ENCODE measurements around the gene SCIN.
A peak's percentile ranks its signal among the peaks of the same experiment; 100 is the strongest.
"Not testable (repeated sequence)": the region's sequence is repeated elsewhere in the genome, so short reads cannot be mapped to it uniquely, and the experiment has no call there.

Gene SCIN

GRCh38 chr7:12650080-12650479 is 79.6 kb downstream of the SCIN start:
- DNase-seq: no peak

GRCh38 chr7:12653110-12653509 is 82.6 kb downstream of the SCIN start:
- DNase-seq: no peak

DNA sequence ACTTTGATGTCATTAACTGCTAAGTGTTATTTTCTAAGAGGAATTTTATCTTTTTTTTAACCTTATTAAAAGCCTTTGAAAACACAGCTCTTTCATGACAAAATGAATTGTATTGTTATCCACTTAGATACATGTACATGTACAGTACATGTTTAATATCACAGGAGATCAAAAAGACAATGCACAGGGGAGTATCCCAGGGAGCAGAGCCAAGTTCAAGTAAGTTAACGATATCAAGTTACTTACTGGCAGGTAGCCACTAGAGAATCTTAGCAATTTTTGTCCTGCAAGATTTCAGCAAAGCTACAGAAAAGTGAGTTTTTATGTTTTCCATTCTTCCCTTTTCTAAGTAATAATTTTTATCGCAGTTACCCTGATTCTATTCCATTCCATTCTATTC is 83.0 kb downstream of the SCIN start:
- no peak for DNase-seq

GRCh38 chr7:12655161-12655560 is 84.6 kb downstream of the SCIN start:
- no peak for DNase-seq

DNA sequence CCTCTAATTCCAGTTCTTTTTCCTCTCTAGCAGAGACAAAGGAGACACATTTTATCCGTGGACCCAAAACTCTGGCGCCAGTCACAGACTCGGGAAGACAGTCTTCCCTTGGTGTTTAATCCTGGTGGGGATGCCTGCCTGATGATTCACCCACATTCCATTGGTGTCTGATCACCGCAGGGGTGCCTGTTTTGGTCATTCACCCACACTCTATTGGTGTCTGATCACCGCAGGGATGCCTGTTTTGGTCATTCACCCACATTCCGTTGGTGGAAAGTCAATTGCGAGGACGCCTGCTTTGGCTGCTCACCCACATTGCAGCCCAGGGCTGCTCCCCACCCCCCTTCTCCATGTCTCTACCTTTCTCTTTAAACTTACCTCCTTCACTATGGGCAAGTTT is 89.9 kb downstream of the SCIN start:
- DNase-seq: not testable (repeated sequence)

DNA sequence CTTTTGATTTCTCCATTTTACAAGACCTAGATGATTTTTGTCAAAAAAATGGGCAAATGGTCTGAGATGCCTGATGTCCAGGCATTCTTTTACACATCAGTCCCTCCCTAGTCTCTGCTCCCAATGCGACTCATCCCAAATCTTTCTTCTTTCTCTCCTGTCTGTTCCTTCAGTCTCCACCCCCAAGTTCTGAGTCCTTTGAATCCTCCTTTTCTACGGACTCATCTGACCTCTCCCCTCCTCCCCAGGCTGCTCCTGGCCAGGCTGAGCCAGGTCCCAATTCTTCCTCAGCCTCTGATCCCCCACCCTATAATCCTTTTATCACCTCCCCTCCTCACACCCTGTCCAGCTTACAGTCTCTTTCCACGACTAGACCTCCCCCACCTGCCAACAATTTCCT is 90.5 kb downstream of the SCIN start:
- DNase-seq: not testable (repeated sequence)

GRCh38 chr7:12661581-12661980 is 91.1 kb downstream of the SCIN start:
- DNase-seq: no peak

DNA sequence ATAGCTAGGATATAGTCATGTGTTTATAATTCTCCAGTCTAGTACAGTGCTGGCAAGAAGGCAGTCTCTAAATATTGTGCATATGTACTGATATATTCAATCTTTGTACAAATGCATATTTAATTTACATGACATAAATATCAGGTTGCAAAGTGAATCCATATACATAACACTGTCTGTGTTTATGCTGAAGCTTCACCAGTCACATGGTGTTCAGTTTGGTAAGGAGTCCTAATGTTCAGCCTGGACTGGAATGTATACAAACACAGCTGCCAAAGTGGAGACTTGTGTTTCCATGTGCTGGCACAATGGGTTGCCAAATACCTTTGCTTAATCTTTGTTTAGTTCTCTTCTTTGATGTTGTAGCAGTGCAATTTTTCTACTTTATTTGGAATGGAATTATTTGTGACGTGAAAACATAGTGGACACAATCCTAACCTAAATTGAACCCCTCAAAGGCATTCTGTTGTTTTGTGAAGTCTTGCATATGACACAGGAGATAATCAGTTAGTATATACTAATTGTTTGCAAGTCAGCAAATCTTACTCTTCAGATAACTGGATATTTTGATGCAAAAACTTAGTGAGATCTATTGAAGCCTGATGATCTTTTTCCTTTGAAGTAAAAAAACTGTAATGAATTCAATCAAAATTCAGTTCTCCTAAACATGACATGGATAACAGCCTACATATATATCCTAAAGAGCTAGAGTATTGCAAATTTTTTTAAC is 99.6 kb downstream of the SCIN start:
- no peak for DNase-seq

DNA sequence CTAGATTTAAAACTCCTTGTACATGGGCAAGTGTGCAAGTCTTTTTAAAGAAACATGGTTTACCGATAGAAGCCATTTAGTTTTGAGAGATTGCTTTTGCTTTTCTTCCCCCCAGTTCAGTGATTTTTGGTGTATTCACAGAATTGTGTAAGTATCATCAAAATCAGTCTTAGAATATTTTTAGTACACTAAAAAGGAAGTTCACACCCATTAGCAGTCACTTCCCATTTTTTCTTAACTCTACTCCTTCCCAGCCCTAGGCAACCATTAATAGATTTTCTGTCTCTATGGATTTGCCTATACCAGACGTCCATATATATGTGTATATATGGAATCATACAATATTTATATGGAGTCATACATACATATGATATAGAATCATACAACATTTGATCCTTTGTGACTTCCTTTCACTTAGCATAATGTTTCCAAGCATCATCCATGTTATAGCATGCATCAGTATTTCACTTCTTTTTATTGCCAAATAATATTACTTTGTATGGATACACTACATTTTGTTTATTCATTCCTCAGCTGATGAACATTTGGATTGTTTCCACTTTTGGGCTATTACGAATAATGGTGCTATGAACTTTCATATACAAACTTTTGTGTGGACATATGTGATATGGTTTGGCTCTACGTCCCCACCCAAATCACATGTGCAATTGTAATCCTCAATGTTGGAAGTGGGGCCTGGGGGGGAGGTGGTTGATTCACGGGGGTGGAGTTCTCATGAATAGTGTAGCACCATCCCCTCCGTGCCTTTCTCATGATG is 100.4 kb downstream of the SCIN start:
- DNase-seq: peak; percentile 39

GRCh38 chr7:12673436-12673835 is 102.9 kb downstream of the SCIN start:
- DNase-seq: not testable (repeated sequence)

GRCh38 chr7:12674053-12674452 is 103.5 kb downstream of the SCIN start:
- DNase-seq: no peak

DNA sequence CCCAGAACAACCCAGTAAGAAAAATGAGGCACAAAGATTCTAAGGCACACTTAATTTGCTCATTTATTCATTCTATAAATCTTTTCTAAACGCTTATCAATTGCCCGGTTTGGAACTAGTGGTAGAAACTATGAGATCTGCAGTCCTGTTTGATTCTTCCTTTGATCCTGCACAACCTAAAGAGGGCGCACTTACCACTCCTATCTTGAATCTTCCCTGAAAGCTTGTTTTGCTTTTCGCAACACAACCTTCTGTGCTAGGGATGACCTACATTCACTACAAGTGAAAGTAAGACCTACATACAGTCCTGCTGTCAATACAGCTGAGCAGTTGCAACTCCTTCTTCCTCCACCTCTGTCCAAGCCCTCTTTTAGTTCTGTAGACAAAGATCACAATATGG is 104.3 kb downstream of the SCIN start:
- peak; percentile 87 for DNase-seq

DNA sequence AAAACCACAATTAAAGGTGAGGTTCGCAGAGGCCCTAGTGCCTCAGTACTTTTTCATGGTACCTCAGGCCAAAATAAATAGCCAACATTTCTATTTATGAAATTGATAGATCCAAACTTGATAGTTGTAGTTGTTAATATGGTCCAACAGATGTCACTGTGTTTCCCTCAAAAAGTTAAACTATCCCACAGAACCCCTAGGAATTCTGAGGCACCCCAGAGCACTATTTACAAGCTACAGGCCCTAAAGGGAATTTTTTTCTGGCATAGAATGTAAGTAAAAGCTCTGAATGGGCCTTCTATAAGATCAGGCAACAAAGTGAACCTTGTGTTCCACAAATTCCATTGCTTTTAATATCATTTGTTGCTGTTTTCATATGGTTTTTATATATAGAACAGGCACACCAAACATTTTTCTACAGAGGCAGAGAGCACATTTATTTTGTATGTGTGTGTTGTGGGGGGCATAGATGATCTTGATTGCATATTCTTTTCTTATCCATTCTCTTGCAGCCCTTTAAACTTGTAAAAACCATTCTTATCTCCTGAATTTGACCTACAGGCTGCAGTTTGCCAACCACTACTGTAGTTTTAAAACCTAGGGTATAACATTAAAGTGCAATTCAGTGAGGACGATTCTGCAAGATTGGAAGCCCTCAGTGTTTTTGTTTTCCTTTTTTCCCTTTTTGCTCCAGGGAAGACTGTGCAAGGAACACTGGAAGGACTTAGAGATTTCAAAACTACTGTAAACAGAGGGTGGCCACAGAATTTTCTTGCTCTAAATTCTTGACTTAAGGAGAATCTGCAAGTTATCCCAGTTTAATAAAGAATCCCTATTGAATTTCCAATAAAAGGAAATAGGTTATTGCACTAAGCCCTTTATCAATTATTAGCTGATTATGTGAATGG is 113.4 kb downstream of the SCIN start:
- peak; percentile 40 for DNase-seq

- DNase-seq: no peak
These were observed 114.2 kb downstream of the SCIN start for GRCh38 chr7:12684733-12685132.

- DNase-seq: no peak
These were observed 115.0 kb downstream of the SCIN start for GRCh38 chr7:12685550-12685949.

GRCh38 chr7:12686234-12686890 is 115.8 kb downstream of the SCIN start:
- DNase-seq: peak; percentile 93

- DNase-seq: peak; percentile 98
These were observed 116.6 kb downstream of the SCIN start, which contains the start of gene ARL4A for GRCh38 chr7:12686891-12687717. Gene ARL4A (plus strand): TSS chr7:12687633. CDS start chr7:12688255, 622 bp downstream.

GRCh38 chr7:12687718-12688171 is 117.2 kb downstream of the SCIN start:
- DNase-seq: no peak

DNA sequence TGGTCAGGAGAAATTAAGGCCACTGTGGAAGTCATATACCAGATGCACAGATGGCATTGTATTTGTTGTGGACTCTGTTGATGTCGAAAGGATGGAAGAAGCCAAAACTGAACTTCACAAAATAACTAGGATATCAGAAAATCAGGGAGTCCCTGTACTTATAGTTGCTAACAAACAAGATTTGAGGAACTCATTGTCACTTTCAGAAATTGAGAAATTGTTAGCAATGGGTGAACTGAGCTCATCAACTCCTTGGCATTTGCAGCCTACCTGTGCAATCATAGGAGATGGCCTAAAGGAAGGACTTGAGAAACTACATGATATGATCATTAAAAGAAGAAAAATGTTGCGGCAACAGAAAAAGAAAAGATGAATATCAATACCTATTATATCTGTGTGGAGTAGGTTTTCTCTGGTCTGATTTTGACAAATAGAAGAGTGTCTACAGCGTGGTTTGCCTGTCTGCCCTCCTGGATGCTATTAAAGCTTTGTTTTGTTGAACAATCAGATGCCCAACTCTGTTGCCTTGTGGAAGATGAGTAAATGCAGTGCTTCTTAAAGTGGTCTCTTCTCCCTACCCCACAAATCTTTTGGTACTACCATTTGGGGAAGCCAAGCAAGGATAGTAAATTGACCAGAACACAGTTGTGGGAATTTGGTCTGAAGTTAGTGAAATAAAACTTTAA is 118.1 kb downstream of the SCIN start:
- peak; percentile 7 for DNase-seq

GRCh38 chr7:12689451-12689850 is 118.9 kb downstream of the SCIN start:
- DNase-seq: no peak

Data from OCI-M1 (cell line).